ENCODE results near the gene HMX2. TPM values are rescaled to one million over a fixed set of nuclear protein-coding genes. Genes with fewer than 3 reads are reported as not detected.

HMX2 gene
- total and polyA plus RNA-seq, 2 of the 13 experiments (the other 11 are each of a cell fraction or from before 2014, with no cell fraction given): not detected

- TF ChIP-seq MAFG (CRISPR knock-in tag; IDR thresholded peaks at IDR 0.05) (0 out of 2 replicates have a peak, but pooled peaks have one; percentile 24), ZNF670 (CRISPR knock-in tag; IDR thresholded peaks at IDR 0.05; ENCODE audit: borderline replicate concordance) (peak; percentile 36; the same call in 1 of the 2 replicates), PCBP2 (optimal IDR thresholded peaks at IDR 0.05; ENCODE audit: low read depth, low read length, poor library complexity, severe bottlenecking) (no peak), ZNF572 (CRISPR knock-in tag; IDR thresholded peaks at IDR 0.05) (0 out of 2 replicates have a peak, but pooled peaks have one; percentile 12), MYPOP (CRISPR knock-in tag; IDR thresholded peaks at IDR 0.05) (peak; percentile 87; the same call in 1 of the 2 replicates), ZNF550 (CRISPR knock-in tag; IDR thresholded peaks at IDR 0.05; ENCODE audit: borderline replicate concordance) (no peak), RBM22 (optimal IDR thresholded peaks at IDR 0.05; ENCODE audit: low read length) (no peak), TAF1 (CRISPR knock-in tag; IDR thresholded peaks at IDR 0.05) (no peak), FOXC1 (CRISPR knock-in tag; IDR thresholded peaks at IDR 0.05; ENCODE audit: borderline replicate concordance) (0 out of 2 replicates have a peak, but pooled peaks have one; percentile 14), IRF9 (CRISPR knock-in tag; IDR thresholded peaks at IDR 0.05; ENCODE audit: borderline replicate concordance) (0 out of 2 replicates have a peak, but pooled peaks have one; percentile 2), ZNF660 (CRISPR knock-in tag; IDR thresholded peaks at IDR 0.05; ENCODE audit: borderline replicate concordance, low read depth) (no peak; the same call in 1 of the 2 replicates), ZNF605 (CRISPR knock-in tag; IDR thresholded peaks at IDR 0.05) (no peak), ZNF766 (CRISPR knock-in tag; IDR thresholded peaks at IDR 0.05; ENCODE audit: borderline replicate concordance) (no peak), ZNF616 (CRISPR knock-in tag; IDR thresholded peaks at IDR 0.05; ENCODE audit: low read depth) (0 out of 2 replicates have a peak, but pooled peaks have one; percentile 19), ZFP90 (CRISPR knock-in tag; IDR thresholded peaks at IDR 0.05; ENCODE audit: borderline replicate concordance) (0 out of 2 replicates have a peak, but pooled peaks have one; percentile 3), ADNP (CRISPR knock-in tag; IDR thresholded peaks at IDR 0.05) (no peak), ZNF652 (CRISPR knock-in tag; IDR thresholded peaks at IDR 0.05; ENCODE audit: borderline replicate concordance, low read depth) (no peak), ZNF354B (CRISPR knock-in tag; IDR thresholded peaks at IDR 0.05) (no peak), ZNF563 (CRISPR knock-in tag; IDR thresholded peaks at IDR 0.05) (peak; percentile 57; the same call in 1 of the 2 replicates), MAX (IDR thresholded peaks at IDR 0.05) (peak; percentile 41), POGK (CRISPR knock-in tag; conservative IDR thresholded peaks at IDR 0.05) (0 out of 2 replicates have a peak, but pooled peaks have one; percentile 6), ZNF607 (CRISPR knock-in tag; IDR thresholded peaks at IDR 0.05; ENCODE audit: borderline replicate concordance) (peak; percentile 59; the same call in 1 of the 2 replicates), ZBTB7A (CRISPR knock-in tag; IDR thresholded peaks at IDR 0.05) (0 out of 2 replicates have a peak, but pooled peaks have one; percentile 32), GATAD1 (CRISPR knock-in tag; IDR thresholded peaks at IDR 0.05) (no peak), DMAP1 (CRISPR knock-in tag; IDR thresholded peaks at IDR 0.05) (peak; percentile 52; the same call in 1 of the 2 replicates)
Measured at GRCh38 chr10:123154711-123155505, 7.0 kb downstream of the HMX2 start (continued).

All from HepG2 (cell line).